Neural crest cell (in vitro differentiated cells): Measurements from ENCODE around the gene DAPK1. TPM values are rescaled to one million over a fixed set of nuclear protein-coding genes. Genes with fewer than 3 reads are reported as not detected.

Experiments used
- DNase-seq: peaks from one replicate; pipeline ENCODE4 v3.0.0; 2021; ENCODE audit warnings: low read depth, mixed read lengths, low spot score
- H3K27ac Mint-ChIP-seq: one replicate; pipeline ENCODE4 v1.8.0; 2021; ENCODE audit warnings: mild to moderate bottlenecking, mixed read lengths; ENCODE audit not compliant: unreplicated experiment
- H3K27me3 Mint-ChIP-seq: 2 replicates; pipeline ENCODE4 v1.8.0; 2021; ENCODE audit warnings: low read depth, mild to moderate bottlenecking, mixed read lengths
- H3K36me3 Mint-ChIP-seq: 2 replicates; pipeline ENCODE4 v1.8.0; 2021; ENCODE audit warnings: low read depth, mild to moderate bottlenecking, mixed read lengths
- H3K4me1 Mint-ChIP-seq: 2 replicates; pipeline ENCODE4 v1.8.0; 2021; ENCODE audit warnings: mixed read lengths
- H3K4me3 Mint-ChIP-seq: one replicate; pipeline ENCODE4 v1.8.0; 2021; ENCODE audit warnings: mild to moderate bottlenecking, mixed read lengths
- H3K9me3 Mint-ChIP-seq: 2 replicates; pipeline ENCODE4 v1.8.0; 2021; ENCODE audit warnings: mixed read lengths
- total RNA-seq: library from RNA; stranded (reverse); gene quantifications from 2 replicates; pipeline ENCODE4 v1.2.1, GENCODE V29; 2021
- TF ChIP-seq, protein P1 (sequence below): fragments of 200-600 bp; sonication (generic); conservative IDR thresholded peaks from 2 replicates; pipeline ENCODE4 v1.5.0; 2021; ENCODE audit warnings: antibody characterized with exemption, mild to moderate bottlenecking

DAPK1 gene
- total RNA-seq, 1 donor from 2014 or later: 62.7 TPM

DNA sequence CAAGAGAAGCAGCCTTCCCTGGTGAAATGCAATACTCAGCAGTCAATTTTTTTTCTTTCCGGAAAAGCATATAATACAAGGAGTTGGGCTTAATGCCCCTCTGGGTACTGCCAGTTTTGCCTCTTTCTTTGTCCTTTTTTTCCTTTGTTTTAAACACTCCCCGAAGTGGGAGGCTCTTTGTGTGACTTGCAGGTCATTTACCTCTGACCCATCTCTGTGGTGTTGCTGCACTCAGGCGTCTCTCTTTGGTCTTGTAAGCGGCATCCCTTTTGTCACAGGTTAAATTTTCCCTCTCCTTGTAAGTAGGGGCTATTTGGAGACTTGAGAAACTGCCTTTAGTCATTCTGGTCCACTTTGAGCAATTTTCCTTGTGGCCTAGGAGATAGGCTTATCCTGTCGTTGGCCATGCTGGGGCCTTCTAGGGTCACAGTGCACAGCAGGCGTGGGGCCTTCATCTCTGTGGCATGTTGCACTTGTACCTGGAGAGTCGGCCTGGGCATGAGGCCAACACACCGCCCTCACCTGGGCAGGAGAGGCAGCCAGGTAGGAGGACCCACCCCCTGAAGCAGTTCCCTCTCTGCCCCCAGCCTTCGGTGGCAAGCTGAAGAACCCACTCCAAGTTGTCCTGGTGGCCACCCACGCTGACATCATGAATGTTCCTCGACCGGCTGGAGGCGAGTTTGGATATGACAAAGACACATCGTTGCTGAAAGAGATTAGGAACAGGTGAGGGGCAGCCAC, 200.6 kb downstream of the DAPK1 start:
- H3K9me3 Mint-ChIP-seq: no peaks in the 10 kb centered on the region
- TF ChIP-seq, protein P1, sequence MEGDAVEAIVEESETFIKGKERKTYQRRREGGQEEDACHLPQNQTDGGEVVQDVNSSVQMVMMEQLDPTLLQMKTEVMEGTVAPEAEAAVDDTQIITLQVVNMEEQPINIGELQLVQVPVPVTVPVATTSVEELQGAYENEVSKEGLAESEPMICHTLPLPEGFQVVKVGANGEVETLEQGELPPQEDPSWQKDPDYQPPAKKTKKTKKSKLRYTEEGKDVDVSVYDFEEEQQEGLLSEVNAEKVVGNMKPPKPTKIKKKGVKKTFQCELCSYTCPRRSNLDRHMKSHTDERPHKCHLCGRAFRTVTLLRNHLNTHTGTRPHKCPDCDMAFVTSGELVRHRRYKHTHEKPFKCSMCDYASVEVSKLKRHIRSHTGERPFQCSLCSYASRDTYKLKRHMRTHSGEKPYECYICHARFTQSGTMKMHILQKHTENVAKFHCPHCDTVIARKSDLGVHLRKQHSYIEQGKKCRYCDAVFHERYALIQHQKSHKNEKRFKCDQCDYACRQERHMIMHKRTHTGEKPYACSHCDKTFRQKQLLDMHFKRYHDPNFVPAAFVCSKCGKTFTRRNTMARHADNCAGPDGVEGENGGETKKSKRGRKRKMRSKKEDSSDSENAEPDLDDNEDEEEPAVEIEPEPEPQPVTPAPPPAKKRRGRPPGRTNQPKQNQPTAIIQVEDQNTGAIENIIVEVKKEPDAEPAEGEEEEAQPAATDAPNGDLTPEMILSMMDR: no peak
- peaks cover 22% of the 10 kb centered on the region for H3K36me3 Mint-ChIP-seq
- H3K4me1 Mint-ChIP-seq: peaks cover 12% of the 10 kb centered on the region
- H3K27me3 Mint-ChIP-seq: no peaks in the 10 kb centered on the region
- H3K27ac Mint-ChIP-seq: no peak overlapping the region
- H3K4me3 Mint-ChIP-seq: no peak overlapping the region
- DNase-seq: no peak

DNA sequence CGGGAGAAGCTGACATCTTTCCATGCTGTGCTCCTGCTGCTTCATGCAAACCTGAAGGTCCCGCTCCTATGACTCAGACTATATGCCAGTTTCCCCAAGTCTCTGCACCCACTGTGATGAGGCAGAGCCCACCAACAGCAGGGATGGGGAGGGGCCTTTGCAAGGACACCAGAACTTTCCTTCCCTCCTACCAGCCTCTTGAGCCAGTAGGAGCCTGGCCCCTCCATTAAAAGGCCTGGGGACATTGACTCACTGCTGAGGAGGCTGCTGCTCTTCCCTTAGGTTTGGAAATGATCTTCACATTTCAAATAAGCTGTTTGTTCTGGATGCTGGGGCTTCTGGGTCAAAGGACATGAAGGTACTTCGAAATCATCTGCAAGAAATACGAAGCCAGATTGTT, 202.2 kb downstream of the DAPK1 start:
- TF ChIP-seq, protein P1: no peak
- peaks cover 12% of the 10 kb centered on the region for H3K4me1 Mint-ChIP-seq
- H3K27ac Mint-ChIP-seq: peak overlapping the region; percentile 52
- H3K27me3 Mint-ChIP-seq: no peaks in the 10 kb centered on the region
- H3K4me3 Mint-ChIP-seq: no peak overlapping the region
- H3K36me3 Mint-ChIP-seq: peaks cover 17% of the 10 kb centered on the region
- no peak for DNase-seq
- H3K9me3 Mint-ChIP-seq: no peaks in the 10 kb centered on the region

DNA sequence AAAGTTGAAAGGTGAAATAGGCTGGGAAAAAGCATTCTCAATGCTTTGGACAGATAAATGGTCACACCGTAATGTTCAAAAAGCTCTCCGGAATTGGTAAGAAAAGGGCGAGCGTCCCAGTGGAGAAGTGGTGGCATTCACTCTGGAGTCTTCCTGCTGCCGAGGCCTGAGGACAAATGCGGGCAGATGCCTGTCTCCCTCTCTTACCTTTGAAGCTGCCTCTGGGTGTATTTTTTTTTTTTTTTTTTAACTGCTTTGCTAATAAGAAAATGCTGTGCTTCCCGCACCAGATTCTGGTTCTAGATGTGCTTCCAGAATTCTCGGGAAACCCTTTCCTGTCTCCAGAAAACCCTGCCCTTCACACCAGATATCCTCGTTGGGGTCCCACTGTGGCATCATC, 203.8 kb downstream of the DAPK1 start:
- H3K36me3 Mint-ChIP-seq: peaks cover 10% of the 10 kb centered on the region
- H3K4me1 Mint-ChIP-seq: peaks cover 7% of the 10 kb centered on the region
- no peaks in the 10 kb centered on the region for H3K9me3 Mint-ChIP-seq

DNA sequence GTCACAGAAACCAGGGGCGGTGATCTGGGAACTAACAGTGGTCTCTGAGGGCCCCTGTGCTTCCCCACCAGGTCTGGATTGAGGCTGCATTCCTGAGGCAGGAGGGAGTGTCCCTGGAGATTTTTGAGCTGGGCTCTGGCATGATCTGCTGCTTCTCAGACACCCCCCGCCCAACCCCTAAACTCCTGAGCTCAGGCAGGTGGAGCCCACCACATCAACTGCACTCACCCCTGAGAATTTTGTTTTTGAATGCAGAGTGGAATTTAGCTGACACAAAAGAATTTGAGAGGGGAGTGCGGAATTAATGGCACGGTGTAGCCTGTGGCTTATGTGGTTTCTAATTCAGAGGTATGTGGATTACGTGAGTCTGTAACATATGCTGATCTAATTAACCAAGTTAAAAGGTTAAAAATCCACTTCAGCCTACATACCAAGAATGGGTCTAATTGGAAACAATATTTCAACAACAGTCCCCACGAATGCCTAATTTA, 204.3 kb downstream of the DAPK1 start:
- Mint-ChIP-seq H3K27me3 (no peaks in the 10 kb centered on the region), H3K36me3 (peaks cover 6% of the 10 kb centered on the region), H3K4me3 (no peak overlapping the region), H3K4me1 (peaks cover 5% of the 10 kb centered on the region), H3K9me3 (no peaks in the 10 kb centered on the region), H3K27ac (no peak overlapping the region)
- TF ChIP-seq, protein P1: no peak
- DNase-seq: no peak

More for the DNA sequence above, 203.8 kb downstream of the DAPK1 start:
- TF ChIP-seq, protein P1: no peak
- H3K27ac Mint-ChIP-seq: no peak overlapping the region
- no peaks in the 10 kb centered on the region for H3K27me3 Mint-ChIP-seq
- no peak overlapping the region for H3K4me3 Mint-ChIP-seq
- no peak for DNase-seq

DNA sequence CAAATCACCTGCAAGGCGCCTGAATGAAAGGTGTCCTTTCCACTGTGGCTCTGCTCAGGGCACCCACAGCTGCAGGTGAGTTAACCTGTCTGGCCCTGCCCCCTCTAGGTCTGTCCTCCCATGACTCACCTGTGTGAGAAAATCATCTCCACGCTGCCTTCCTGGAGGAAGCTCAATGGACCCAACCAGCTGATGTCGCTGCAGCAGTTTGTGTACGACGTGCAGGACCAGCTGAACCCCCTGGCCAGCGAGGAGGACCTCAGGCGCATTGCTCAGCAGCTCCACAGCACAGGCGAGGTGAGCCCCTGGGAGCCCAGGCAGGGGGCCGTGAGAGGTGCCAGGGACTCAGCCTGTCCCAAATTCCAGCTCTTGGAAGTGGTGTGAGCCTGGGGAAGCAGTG, 205.3 kb downstream of the DAPK1 start:
- H3K9me3 Mint-ChIP-seq: no peaks in the 10 kb centered on the region

More for the DNA sequence above, 205.3 kb downstream of the DAPK1 start:
- TF ChIP-seq, protein P1: no peak
- Mint-ChIP-seq H3K27ac (no peak overlapping the region), H3K27me3 (no peaks in the 10 kb centered on the region), H3K36me3 (peaks cover 9% of the 10 kb centered on the region), H3K4me1 (peaks cover 4% of the 10 kb centered on the region), H3K4me3 (no peak overlapping the region)
- no peak for DNase-seq
